Ramos (cell line): ENCODE results near the gene TMEM115.

ENCODE experiments used
- in situ Hi-C: fragments of 300-500 bp; cut with MboI; formaldehyde crosslinking; loops from one replicate; pipeline ENCODE4 v1.14.3; 2022; ENCODE audit warnings: low sequenced_read_pairs; ENCODE audit not compliant: unreplicated experiment

The TMEM115 gene

DNA sequence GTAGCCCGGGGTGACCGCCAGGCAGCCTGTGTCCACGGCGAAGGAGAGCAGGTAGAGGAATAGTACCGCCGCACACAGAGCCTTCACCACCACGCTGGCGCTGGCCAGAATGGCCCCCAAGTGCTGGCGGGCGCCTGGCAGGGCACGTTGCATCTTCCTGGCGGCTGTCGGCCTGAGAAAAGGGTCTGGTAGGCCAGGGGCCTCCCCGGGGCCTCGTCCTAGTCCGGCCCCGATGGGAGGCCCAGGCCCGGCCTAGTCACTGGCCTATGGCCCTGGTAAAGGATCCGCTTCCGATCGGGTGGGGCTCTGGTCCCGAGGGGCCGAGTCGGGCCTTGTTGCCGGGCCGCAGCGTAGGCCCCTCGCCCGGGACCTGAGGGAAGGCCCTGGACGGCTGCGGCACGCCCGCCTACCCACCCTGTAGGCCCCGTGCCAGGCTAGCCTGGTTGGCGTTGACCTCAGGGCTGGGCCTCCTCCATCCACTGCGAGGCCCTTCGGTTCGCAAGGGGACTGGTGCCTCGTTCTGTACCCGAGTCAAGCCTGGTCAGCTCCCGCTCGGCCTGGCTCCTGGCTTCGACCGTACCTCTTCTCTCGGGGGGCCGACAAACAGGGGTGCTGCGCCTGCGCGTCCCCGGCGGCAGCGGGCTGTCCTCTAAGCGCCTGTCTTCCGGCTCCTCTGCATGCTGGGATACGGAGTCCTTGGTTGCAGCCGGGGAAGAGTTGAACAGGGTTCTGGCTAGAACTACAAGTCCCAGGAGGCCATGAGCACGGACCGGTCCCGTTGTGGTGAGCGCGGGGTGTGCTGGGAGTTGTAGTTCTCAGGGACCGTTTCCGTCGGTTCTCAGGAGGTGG lies at the start of gene TMEM115:
Gene TMEM115 (minus strand): TSS at position 611 of the 849 bp plus-strand sequence. CDS start 458 bp downstream, at position 153.
- in situ Hi-C loops, result no loop called here

DNA sequence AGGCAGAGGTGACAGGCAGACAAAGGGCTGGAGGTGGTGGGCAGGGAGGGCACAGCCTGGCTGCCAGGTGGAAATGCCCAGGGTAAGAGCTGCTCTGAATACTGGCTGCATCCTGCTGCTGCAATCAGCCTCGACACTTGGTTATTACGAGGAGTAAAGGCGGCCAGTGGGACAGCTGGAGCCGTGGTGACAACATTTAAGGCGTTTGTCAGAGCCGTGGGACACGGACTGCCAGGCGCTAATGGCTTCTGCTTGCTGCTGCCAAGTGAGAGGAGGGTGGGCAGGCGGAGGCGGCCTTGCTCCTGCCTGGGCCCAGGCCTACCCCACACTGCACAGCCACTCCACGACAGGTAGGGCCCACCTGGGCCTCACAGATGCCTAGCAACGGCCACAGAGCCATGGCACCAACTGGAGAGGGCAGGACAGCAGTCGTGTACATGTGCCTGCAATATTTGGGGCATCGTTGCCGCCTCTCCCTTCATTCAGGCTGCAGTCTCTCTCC lies 49.2 kb upstream of the TMEM115 start:
- in situ Hi-C loops, result no loop called here

DNA sequence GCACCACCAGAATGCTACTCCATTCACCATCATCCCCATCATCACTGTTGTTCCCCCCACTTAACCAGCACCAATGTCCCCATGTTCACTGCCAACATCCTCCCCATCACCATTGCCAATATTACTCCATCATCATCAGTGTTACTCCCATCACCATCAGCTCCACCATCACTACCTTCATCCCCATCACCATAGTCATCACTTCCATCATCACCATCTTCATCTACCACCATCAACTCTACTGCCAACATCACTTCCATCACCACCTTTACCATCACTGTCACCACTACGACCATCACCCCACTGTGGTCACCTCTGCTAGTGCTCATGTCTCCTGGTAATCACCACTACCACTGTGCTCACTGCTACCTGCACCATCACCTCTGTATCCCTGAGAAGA lies 47.2 kb upstream of the TMEM115 start:
- in situ Hi-C loops, result no loop called here

DNA sequence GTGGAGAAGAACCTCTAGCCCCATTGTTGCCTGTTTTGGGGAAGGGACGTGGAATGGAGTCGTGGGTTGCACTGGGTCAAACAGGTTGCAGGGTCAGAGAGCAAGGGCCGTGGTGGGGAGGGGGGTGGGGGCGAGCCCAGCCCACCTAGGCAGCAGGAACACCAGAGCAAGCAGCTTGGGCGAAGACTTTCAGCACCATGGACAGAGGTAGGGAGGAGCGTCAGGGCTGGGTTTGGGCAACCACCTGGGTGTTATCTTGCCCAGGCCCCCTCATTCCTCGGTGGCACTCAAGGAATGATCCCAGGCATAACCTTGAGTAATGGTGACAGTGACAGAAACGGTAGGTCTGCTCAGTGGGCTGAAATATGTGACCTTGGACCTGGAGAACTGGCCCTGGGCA lies 45.9 kb upstream of the TMEM115 start:
- in situ Hi-C loops, result no loop called here

DNA sequence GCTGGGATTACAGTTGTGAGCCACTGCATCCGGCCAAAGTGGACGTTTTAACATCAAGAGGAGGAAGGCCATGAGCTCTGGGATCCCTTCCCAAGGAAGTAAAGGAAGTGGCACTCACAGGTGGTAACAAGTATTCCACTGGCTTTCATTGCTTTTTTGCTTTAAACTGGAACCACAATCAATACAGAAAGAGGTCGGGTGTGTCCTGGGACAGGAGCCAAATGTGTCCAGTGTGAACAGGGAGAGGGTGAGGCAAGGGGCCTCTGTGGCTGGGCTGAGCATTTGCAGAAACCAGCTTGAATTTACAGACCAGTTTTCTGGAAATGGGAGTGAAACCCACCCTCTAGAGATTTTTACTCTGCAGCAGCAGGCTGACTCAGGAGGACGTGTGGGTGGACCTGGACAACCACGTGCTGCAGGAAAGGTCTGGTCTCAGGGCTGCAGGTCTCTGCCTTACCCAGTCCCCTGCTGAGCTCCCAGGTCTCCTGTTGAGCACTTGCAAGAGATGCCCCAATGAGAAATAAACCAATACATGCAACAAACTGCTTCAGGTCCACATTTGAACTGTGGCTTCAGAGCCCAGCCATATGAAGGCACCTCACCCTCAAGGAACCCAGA lies 42.8 kb upstream of the TMEM115 start:
- in situ Hi-C loops, result no loop called here

DNA sequence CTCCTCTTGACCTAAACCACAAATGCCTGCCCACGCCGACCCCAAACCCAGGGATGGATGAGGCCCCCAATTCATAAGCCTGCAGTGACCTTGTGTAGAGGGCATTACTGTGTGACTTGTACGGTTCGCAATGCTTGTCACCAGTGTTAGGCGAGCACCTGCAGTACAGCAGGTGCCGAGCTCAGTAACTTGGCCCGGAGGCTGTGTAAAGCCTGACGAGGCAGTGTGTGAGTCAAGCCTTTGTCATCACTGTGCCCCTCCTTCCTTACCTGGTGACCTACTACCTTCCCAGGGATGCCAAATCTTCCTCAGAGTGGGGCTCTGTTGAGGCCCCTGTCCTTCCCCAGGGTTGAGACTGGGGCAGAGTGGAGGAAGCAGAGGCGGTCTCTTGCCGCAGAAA lies 37.2 kb upstream of the TMEM115 start:
- in situ Hi-C loops, result no loop called here

DNA sequence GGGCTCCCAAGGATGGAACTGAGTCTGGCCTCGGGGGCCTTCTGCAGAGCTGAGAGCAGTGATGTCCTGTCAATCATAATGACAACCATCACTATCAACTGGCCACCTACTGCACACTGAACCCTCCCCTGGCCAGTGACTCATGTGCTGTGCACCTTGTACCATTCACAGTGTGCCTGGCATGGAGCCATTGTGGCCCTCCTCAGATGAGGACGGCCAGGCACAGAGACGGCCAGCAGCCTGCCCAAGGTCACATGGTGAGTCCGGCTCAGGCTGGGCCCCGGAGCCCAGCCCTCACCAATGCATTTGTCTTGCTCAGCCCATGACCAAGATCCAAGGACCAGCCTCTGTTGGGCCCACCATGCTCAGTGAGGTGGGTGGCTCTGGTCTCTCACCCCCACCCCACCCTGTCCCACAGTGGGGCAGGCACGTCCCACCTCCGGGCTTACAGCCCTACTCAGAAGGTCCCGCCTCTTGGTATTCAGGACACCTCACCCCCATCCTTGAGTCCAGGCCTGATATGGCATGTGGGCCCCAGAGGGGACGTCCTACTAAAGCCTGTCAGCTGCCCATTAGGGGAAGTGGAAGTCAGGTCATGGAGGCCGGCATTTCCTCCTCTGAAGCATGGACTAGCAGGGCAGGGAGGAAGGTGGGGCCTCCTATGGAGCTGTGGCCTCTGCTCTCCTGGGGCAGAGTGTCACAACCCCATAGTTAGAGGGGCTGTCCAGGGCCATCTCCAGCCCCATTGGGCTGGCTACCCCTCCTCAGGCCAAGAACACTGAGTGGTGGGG lies 35.9 kb upstream of the TMEM115 start:
- in situ Hi-C loops, result no loop called here

DNA sequence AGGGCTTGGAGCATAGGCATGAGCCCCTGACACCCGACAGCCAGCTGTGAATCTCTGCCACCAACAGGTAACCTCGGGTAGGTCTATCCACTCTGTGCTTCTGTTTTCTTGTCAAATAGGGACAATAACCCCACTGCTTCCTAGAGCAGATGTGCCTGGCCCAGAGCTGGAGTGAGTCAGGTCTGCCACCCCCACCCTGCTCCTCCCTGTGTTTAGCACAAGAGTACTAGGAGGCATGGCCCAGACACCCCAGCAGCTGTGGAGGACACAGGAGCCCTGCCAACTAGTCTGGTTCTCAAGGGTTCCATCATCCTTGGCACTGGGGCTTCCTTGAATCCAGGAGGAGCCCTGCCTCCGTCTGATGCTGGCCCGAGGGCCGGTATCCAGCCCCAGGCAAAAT lies 33.7 kb upstream of the TMEM115 start:
- in situ Hi-C loops, result no loop called here

- in situ Hi-C loops, result no loop called here
Measured at GRCh38 chr3:50392101-50392715, 32.9 kb upstream of the TMEM115 start.

DNA sequence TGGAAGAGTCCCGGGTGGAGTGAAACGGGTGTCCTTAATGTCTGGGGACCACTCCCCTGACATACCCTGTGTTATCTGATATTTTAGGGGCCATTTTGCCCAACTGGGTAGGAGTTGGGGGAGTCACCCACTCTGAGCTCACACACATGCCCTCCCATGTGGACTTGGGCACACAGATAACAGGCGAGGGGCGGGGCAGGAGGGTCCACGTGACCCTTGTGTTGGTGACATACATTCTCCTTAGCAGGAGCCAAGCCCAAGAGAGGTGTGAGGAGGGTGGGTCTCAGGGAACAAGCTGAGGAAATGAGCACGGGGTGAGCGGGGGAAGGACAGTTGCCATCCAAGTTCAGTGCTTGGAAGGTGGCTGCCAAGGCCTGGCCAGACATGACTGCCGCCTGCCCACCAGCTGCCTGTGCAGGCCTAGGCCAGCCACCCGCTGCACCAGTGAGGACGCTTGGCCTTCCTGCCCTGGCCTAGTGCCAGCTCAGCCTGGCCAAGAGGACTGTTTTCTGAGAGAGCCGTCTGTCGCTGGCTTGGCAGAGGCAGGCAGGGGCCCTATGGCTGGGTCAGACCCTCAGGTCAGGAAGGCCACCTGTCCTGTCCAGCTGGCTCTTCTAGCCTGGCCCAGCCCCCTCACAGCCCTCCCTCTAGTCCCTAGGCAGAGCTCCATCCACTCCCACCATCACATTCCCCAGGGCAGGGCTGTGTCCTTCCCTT lies 31.3 kb upstream of the TMEM115 start:
- in situ Hi-C loops, result no loop called here

- in situ Hi-C loops, result no loop called here
Measured at GRCh38 chr3:50389414-50389767, 30.1 kb upstream of the TMEM115 start.

DNA sequence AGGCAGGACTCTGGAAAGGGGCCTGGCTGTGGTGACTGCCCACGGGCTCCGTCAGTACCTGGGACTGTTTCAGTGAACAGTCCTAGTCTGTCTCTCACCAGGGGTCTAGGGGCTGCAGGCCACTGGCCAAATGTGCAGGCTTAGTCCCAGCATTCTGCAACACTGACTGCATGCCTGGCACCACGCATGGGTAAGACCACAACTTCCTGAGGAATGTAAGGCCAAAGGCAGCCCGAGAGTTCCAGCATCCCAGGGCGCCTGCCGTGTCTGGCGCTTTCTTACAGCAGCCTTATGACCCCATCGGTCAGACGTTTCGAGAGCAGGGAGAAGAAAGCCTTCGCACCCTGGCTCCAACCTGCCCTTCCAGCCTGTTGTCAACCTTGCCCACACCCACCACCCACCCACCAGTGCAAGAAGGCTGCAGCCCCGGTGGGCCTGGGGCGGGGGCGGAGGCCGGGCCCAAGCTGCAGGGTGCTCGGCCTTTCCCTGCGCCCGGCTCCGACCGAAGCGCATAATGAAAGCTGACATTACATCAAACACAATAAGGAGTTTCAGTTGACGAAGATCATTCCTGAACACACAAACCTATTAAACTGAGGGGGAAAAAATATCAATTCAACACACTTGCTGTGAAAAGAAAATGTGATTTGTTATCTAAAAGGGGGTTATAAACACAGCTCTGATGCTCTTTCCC lies 29.5 kb upstream of the TMEM115 start:
- in situ Hi-C loops, result no loop called here

DNA sequence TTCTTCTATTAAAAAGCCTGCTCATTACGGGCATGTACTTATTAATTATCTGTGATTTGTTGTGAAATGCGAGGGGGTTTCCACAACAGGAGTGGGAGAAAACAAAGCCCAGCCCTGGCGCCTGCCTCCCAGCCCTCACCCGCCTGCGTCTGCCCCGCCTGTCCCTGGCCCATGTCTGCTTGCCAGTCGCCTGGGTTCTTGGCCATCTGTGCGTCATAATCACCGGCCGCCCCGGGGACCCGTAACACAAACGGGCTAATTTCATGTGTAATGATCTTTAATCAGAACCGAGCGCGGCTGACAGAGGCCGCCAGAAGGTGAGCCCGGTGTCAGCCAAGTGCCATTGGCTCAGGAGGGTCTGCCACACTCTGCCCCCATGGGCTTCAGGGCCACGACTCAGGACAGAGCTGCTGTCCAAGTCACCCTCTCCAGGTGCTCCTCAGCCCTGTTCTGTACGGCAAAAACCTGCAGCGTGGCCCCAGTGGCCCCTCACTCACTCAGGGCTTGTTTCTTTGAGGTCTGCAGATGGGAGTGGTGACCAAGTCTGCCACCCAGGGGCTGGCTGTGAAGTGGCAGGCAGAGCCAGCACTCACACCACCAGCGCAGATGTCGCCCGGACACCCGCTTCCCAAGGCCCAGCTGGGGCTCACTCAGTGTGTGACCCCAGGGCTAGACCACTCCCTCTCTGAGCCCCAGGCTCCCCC lies 28.8 kb upstream of the TMEM115 start:
- in situ Hi-C loops, result no loop called here

- in situ Hi-C loops, result no loop called here
Measured at GRCh38 chr3:50385754-50386153, 26.4 kb upstream of the TMEM115 start.

DNA sequence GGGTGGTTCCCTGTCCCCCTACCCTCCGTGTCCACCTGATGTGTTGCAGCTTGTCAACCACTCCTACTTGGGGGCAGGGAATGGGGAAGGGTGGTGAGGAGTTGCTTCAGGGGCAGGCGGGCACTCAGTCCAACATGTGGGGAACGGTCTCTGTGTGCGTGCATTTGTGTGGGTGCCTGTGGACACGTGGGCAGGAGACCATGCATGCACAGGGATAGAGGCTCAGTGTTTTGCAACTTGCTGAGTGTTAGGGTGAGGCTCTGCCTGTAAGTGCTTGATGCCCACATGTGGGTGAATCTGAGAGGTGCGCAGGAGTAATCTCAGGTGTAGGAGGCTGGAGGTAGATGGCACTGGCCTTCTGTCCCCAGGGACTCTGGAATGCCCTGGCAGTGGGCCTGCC lies 24.4 kb upstream of the TMEM115 start:
- in situ Hi-C loops, result no loop called here

DNA sequence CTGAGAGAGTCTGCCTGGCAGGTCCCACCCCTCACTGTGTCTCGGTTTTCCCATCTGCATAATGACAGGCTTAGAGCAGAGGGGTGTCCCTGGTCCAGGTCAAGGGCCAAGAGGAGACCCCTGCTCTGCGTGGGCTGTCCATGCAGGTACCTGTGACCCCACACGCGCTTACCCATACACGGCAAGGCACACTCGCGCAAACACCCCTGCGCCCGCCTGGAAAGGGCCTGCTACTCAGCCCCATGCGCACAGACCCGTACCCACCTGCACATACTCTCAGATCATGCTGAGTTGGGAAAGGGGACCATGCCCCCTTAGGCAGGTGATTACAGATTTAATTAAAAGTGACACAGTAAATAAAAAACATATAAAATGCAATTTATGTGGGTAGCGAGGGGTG lies 23.4 kb upstream of the TMEM115 start:
- in situ Hi-C loops, result no loop called here

GRCh38 chr3:50381383-50381782 lies 22.1 kb upstream of the TMEM115 start:
- in situ Hi-C loops, result no loop called here

GRCh38 chr3:50380405-50381085 lies 21.2 kb upstream of the TMEM115 start:
- in situ Hi-C loops, result no loop called here
